ENCODE results near the gene ATP8B4.

DNA sequence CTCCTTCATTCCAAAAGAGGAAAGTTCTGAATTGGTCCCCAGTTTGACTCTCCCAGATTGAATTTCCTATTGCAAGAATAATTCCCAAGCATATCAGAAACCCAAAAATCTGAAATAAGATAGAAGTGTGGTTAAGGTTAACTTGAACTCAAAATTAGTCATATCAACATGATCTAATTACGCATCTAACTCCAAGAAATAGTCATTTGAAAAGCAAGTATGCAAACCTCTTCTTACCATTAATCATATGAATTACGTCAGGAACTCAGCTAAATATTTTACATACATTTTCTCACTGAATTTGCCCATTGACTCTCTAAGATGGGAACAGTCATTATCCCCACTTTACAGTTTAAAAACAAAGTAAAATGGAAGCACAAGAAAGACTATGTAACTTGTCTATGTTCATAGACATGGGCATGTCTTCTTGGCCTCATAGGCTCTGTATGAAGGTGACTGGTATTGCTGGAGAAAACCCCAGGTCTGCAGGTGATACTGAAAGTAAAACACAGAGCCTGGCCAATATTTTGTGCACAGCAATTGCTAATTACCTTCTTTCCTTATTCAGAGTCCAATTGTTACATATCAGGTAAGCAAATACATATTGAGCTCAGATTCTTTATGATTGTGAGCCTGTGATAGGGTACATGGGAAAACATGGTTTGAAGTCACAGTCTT is 139.2 kb downstream of the ATP8B4 start:
- TF ChIP-seq POLR2AphosphoS5 (IDR thresholded peaks at IDR 0.05) (no peak), POLR2A (IDR thresholded peaks at IDR 0.05) (no peak)
- TF ChIP-seq, protein P1, sequence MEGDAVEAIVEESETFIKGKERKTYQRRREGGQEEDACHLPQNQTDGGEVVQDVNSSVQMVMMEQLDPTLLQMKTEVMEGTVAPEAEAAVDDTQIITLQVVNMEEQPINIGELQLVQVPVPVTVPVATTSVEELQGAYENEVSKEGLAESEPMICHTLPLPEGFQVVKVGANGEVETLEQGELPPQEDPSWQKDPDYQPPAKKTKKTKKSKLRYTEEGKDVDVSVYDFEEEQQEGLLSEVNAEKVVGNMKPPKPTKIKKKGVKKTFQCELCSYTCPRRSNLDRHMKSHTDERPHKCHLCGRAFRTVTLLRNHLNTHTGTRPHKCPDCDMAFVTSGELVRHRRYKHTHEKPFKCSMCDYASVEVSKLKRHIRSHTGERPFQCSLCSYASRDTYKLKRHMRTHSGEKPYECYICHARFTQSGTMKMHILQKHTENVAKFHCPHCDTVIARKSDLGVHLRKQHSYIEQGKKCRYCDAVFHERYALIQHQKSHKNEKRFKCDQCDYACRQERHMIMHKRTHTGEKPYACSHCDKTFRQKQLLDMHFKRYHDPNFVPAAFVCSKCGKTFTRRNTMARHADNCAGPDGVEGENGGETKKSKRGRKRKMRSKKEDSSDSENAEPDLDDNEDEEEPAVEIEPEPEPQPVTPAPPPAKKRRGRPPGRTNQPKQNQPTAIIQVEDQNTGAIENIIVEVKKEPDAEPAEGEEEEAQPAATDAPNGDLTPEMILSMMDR (IDR thresholded peaks at IDR 0.05) = no peak
